Thyroid gland (tissue), 4 donors: Measurements from ENCODE around the gene CCL21.
"Not testable (repeated sequence)": the region's sequence is repeated elsewhere in the genome, so short reads cannot be mapped to it uniquely, and the experiment has no call there.

Experiments used
- CTCF ChIP-seq, 6 experiments: fragments of 200-600 bp in 3 of 6; fragments of 450-650 bp in 3 of 6; sonication (generic) in 3 of 6; IDR thresholded peaks; one replicate each; pipeline ENCODE4 v1.5.1; 2016 to 2019; ENCODE audit warnings: antibody characterized with exemption in 6 of 6, mild to moderate bottlenecking in 2 of 6, inconsistent platforms in 1 of 6, moderate library complexity in 1 of 6
- POLR2A ChIP-seq, 2 donors: fragments of 450-650 bp; IDR thresholded peaks; one replicate each; pipeline ENCODE4 v1.6.1; 2017; ENCODE audit warnings: antibody characterized with exemption in 2 of 2, mild to moderate bottlenecking in 2 of 2, moderate library complexity in 1 of 2

- not testable (repeated sequence) for TF ChIP-seq CTCF, POLR2A (IDR thresholded peaks at IDR 0.05)
Observed at GRCh38 chr9:34740176-34740575, 30.2 kb upstream of the CCL21 start.
